Sigmoid colon (tissue), 4 donors: ENCODE data around the gene CLECL1.

Experiments
- CTCF ChIP-seq, 4 experiments: fragments of 450-650 bp in 3 of 4; fragments of 200-600 bp in 1 of 4; IDR thresholded peaks; one replicate each; pipeline ENCODE4 v1.5.1; 2016 to 2019; ENCODE audit warnings: antibody characterized with exemption in 4 of 4, mild to moderate bottlenecking in 3 of 4, moderate library complexity in 2 of 4
- EP300 ChIP-seq, 4 donors: sonication (generic); formaldehyde crosslinking; IDR thresholded peaks; one replicate each; pipeline ENCODE4 v1.6.1; 2017; ENCODE audit warnings: antibody characterized with exemption in 4 of 4
- POLR2A ChIP-seq, 2 donors: fragments of 450-650 bp; IDR thresholded peaks; one replicate each; pipeline ENCODE4 v1.6.1; 2016; ENCODE audit warnings: antibody characterized with exemption in 2 of 2, mild to moderate bottlenecking in 2 of 2, moderate library complexity in 2 of 2
- POLR2AphosphoS5 ChIP-seq, 4 donors: sonication (generic); formaldehyde crosslinking; IDR thresholded peaks; one replicate each; pipeline ENCODE4 v1.6.1; 2017; ENCODE audit warnings: antibody characterized with exemption in 4 of 4

GRCh38 chr12:9756706-9757105 is 23.8 kb upstream of the CLECL1 start:
- TF ChIP-seq POLR2A (IDR thresholded peaks at IDR 0.05) = no peak
- no peak for TF ChIP-seq CTCF (IDR thresholded peaks at IDR 0.05)
- no peak for TF ChIP-seq EP300 (IDR thresholded peaks at IDR 0.05)
- no peak for TF ChIP-seq POLR2AphosphoS5 (IDR thresholded peaks at IDR 0.05)
